Smooth muscle cell (in vitro differentiated cells): ENCODE measurements around the gene CIAO3. TPM values are rescaled to one million over a fixed set of nuclear protein-coding genes. Genes with fewer than 3 reads are reported as not detected.
"Not testable (repeated sequence)": the region's sequence is repeated elsewhere in the genome, so short reads cannot be mapped to it uniquely, and the experiment has no call there.

Source experiments
- DNase-seq: peaks from one replicate; lab custom pipeline; 2025; ENCODE audit not compliant: unreplicated experiment; lab: John Stamatoyannopoulos, UW
- H2AFZ ChIP-seq: fragments of 200-600 bp; sonication (generic); 2 replicates; pipeline ENCODE4 v1.6.0; 2016; ENCODE audit warnings: antibody characterized with exemption, low read depth, mild to moderate bottlenecking
- H3F3A ChIP-seq: fragments of 200-600 bp; sonication (generic); 2 replicates; pipeline ENCODE4 v1.6.0; 2017; ENCODE audit warnings: antibody characterized with exemption, low read depth
- H3K27ac ChIP-seq: fragments of 200-600 bp; sonication (generic); 2 replicates; pipeline ENCODE4 v1.5.1; 2016; ENCODE audit warnings: low read depth, mild to moderate bottlenecking
- H3K27me3 ChIP-seq: fragments of 200-600 bp; sonication (generic); 2 replicates; pipeline ENCODE4 v1.6.1; 2016; ENCODE audit warnings: low read depth, mild to moderate bottlenecking
- H3K36me3 ChIP-seq: fragments of 200-600 bp; sonication (generic); 2 replicates; pipeline ENCODE4 v1.5.1; 2016; ENCODE audit warnings: low read depth
- H3K4me1 ChIP-seq: fragments of 200-600 bp; sonication (generic); 2 replicates; pipeline ENCODE4 v1.5.1; 2016; ENCODE audit warnings: low read depth
- H3K4me2 ChIP-seq: fragments of 200-600 bp; sonication (generic); 2 replicates; pipeline ENCODE4 v1.6.0; 2016; ENCODE audit warnings: mild to moderate bottlenecking
- H3K4me3 ChIP-seq: fragments of 200-600 bp; sonication (generic); 2 replicates; pipeline ENCODE4 v1.5.1; 2016; ENCODE audit warnings: mild to moderate bottlenecking
- H3K79me2 ChIP-seq: fragments of 200-600 bp; sonication (generic); 2 replicates; pipeline ENCODE4 v1.6.0; 2016; ENCODE audit warnings: low read depth, mild to moderate bottlenecking
- H3K9ac ChIP-seq: fragments of 200-600 bp; sonication (generic); 2 replicates; pipeline ENCODE4 v1.6.0; 2016; ENCODE audit warnings: low read depth
- H3K9me3 ChIP-seq: fragments of 200-600 bp; sonication (generic); replicated peaks from 2 replicates; pipeline ENCODE4 v1.5.1; 2016; ENCODE audit warnings: low read depth
- H4K20me1 ChIP-seq: fragments of 200-600 bp; sonication (generic); 2 replicates; pipeline ENCODE4 v1.6.0; 2016; ENCODE audit warnings: low read depth
- WGBS: methylation state at CpG from one replicate; pipeline ENCODE4 v1.1.7; 2016; ENCODE audit warnings: low lambda C conversion rate; 5-methylcytosine and 5-hydroxymethylcytosine counted together
- polyA plus RNA-seq: library from polyadenylated mRNA; unstranded; fragments of >200 nt; fragmentation: Nextera tagmentation; extraction: Ambion mirVana; gene quantifications from 2 replicates; pipeline ENCODE4 v1.2.1, GENCODE V29; 2016
- total RNA-seq: library from RNA; depleted of rRNA; stranded (reverse); fragments of >200 nt; gene quantifications from 2 replicates; pipeline ENCODE4 v1.2.3, GENCODE V29; 2014
- TF ChIP-seq, protein P1 (sequence below): fragments of 200-600 bp; sonication (generic); IDR thresholded peaks from 2 replicates; pipeline ENCODE4 v1.5.1; 2017; ENCODE audit warnings: borderline replicate concordance, mild to moderate bottlenecking, antibody characterized with exemption; ENCODE audit not compliant: insufficient read depth, poor library complexity, severe bottlenecking

Gene CIAO3
- total and polyA plus RNA-seq, 2 experiments from 2014 or later: 19.7 to 39.6 TPM

DNA sequence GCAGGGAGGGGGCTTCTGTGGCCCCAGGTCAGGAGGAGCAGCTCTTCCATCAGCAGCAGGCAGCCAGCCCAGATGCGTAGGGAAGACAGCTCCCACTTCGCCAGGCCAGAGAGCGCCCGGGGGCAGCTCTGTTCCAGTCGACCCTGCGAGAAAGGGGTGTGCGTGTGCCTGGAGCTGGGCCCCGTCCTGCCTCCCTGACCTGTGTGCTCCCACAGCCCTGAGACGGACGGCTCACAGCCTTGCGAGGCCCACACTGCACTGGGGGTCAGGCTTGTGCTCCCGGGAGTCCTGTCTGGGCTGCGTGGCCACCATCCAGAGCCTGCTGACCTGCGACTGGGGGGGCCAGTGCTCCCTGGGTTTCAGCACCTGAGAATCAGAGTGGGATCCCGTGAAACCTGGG lies 19.3 kb upstream of the CIAO3 start:
- no peaks in the 10 kb centered on the region for H3F3A ChIP-seq
- no peak overlapping the region for H2AFZ ChIP-seq
- TF ChIP-seq, protein P1, sequence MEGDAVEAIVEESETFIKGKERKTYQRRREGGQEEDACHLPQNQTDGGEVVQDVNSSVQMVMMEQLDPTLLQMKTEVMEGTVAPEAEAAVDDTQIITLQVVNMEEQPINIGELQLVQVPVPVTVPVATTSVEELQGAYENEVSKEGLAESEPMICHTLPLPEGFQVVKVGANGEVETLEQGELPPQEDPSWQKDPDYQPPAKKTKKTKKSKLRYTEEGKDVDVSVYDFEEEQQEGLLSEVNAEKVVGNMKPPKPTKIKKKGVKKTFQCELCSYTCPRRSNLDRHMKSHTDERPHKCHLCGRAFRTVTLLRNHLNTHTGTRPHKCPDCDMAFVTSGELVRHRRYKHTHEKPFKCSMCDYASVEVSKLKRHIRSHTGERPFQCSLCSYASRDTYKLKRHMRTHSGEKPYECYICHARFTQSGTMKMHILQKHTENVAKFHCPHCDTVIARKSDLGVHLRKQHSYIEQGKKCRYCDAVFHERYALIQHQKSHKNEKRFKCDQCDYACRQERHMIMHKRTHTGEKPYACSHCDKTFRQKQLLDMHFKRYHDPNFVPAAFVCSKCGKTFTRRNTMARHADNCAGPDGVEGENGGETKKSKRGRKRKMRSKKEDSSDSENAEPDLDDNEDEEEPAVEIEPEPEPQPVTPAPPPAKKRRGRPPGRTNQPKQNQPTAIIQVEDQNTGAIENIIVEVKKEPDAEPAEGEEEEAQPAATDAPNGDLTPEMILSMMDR: no peak
- no peaks in the 10 kb centered on the region for H3K36me3 ChIP-seq
- H3K4me1 ChIP-seq: no peaks in the 10 kb centered on the region
- no peak overlapping the region for H3K4me3 ChIP-seq
- H3K79me2 ChIP-seq: no peaks in the 10 kb centered on the region
- no peak for DNase-seq
- H3K27ac ChIP-seq: no peak overlapping the region
- no peak overlapping the region for H3K4me2 ChIP-seq
- no peaks in the 10 kb centered on the region for H3K9me3 ChIP-seq
- H3K9ac ChIP-seq: no peak overlapping the region
- no peaks in the 10 kb centered on the region for H3K27me3 ChIP-seq
- 89% methylated on average over 14 of the region's 15 CpGs for WGBS
- H4K20me1 ChIP-seq: no peaks in the 10 kb centered on the region

- Histone ChIP-seq H3K27me3 (no peaks in the 10 kb centered on the region), H3K4me3 (no peak overlapping the region), H3K4me1 (no peaks in the 10 kb centered on the region), H3K27ac (no peak overlapping the region), H4K20me1 (no peaks in the 10 kb centered on the region), H3K9ac (no peak overlapping the region), H3K4me2 (no peak overlapping the region), H3K9me3 (no peaks in the 10 kb centered on the region), H3F3A (no peaks in the 10 kb centered on the region), H3K36me3 (no peaks in the 10 kb centered on the region), H2AFZ (no peak overlapping the region), H3K79me2 (no peaks in the 10 kb centered on the region)
- DNase-seq: no peak
- TF ChIP-seq, protein P1: no peak
- WGBS: 88% methylated on average over 34 of the region's 34 CpGs
Measured at GRCh38 chr16:759110-759910, 18.5 kb upstream of the CIAO3 start.

GRCh38 chr16:756428-756827 lies 15.6 kb upstream of the CIAO3 start:
- Histone ChIP-seq H3K4me1 (peaks cover 4% of the 10 kb centered on the region), H2AFZ (no peak overlapping the region), H3K4me2 (no peak overlapping the region), H3K79me2 (no peaks in the 10 kb centered on the region), H3K4me3 (no peak overlapping the region), H3F3A (no peaks in the 10 kb centered on the region), H3K36me3 (no peaks in the 10 kb centered on the region), H3K9me3 (no peaks in the 10 kb centered on the region), H3K27me3 (no peaks in the 10 kb centered on the region), H3K27ac (no peak overlapping the region), H3K9ac (no peak overlapping the region), H4K20me1 (no peaks in the 10 kb centered on the region)
- TF ChIP-seq, protein P1: no peak
- WGBS: 96% methylated on average over 5 of the region's 5 CpGs
- DNase-seq: no peak

DNA sequence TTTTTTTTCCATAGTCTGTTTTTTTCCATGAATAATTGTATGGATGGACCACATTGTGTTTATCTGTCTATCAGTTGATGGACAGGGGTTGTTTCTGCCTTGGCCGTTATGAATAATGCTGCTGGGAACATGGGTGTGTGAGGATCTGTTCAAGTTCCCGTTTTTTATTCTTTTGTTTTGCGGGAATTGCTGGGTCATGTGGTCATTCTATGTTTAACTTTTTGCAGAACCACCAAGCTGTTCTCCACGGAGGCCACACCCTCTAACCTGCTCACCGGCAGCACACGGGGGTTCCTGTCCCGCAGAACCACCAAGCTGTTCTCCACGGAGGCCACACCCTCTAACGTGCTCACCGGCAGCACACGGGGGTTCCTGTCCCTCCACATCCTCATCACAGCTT lies 13.9 kb upstream of the CIAO3 start:
- Histone ChIP-seq H3K4me3 (no peak overlapping the region), H3F3A (no peaks in the 10 kb centered on the region), H3K9ac (no peak overlapping the region), H3K4me1 (peaks cover 4% of the 10 kb centered on the region), H3K9me3 (no peaks in the 10 kb centered on the region), H3K36me3 (no peaks in the 10 kb centered on the region), H2AFZ (no peak overlapping the region), H3K4me2 (no peak overlapping the region), H3K79me2 (no peaks in the 10 kb centered on the region), H3K27ac (no peak overlapping the region), H3K27me3 (no peaks in the 10 kb centered on the region), H4K20me1 (no peaks in the 10 kb centered on the region)
- TF ChIP-seq, protein P1: no peak
- 82% methylated on average over 11 of the region's 11 CpGs for WGBS
- DNase-seq: no peak

DNA sequence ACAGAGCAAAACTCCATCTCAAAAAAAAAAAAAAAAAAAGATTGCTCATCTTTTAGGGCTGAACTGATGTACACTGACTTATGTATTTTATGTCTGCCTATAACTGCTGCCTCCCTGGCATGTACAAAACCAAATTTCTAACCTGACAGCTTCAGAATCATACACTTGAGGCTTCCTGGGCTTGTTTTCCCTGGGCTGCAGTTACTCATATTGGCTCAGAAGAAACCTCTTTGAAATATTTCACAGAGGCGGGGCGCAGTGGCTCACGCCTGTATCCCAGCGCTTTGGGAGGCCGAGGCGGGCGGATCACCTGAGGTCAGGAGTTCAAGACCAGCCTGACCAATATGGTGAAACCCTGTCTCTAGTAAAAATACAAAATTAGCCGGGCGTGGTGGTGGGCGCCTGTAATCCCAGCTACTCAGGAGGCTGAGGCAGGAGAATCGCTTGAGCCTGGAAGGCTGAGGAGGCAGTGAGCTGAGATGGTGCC lies 13.4 kb upstream of the CIAO3 start:
- not testable (repeated sequence) for H3K79me2 ChIP-seq, H2AFZ ChIP-seq, DNase-seq, H3K4me1 ChIP-seq, H3K4me3 ChIP-seq, H3K27me3 ChIP-seq, H3K27ac ChIP-seq, H3K4me2 ChIP-seq, H4K20me1 ChIP-seq, H3K9ac ChIP-seq, H3K36me3 ChIP-seq, H3F3A ChIP-seq, H3K9me3 ChIP-seq
- WGBS: 96% methylated on average over 11 of the region's 11 CpGs
